Gastrocnemius medialis (tissue), 4 donors: ENCODE results near the gene CHST12.

ENCODE experiments used
- CTCF ChIP-seq, 5 experiments: fragments of 450-650 bp in 3 of 5; fragments of 200-600 bp in 2 of 5; sonication (generic) in 2 of 5; IDR thresholded peaks in 4 of 5; conservative IDR thresholded peaks in 1 of 5; 1 replicate in 4 of 5; 2 replicates in 1 of 5; pipeline ENCODE4 v1.5.1; 2016 to 2019; ENCODE audit warnings: antibody characterized with exemption in 5 of 5, mild to moderate bottlenecking in 3 of 5, moderate library complexity in 3 of 5
- POLR2A ChIP-seq, 2 donors: fragments of 450-650 bp; IDR thresholded peaks; one replicate each; pipeline ENCODE4 v1.6.1; 2017; ENCODE audit warnings: antibody characterized with exemption in 2 of 2, mild to moderate bottlenecking in 2 of 2, moderate library complexity in 2 of 2

- no peak for TF ChIP-seq CTCF (IDR thresholded peaks at IDR 0.05 in 4 of 5, conservative IDR thresholded peaks at IDR 0.05 in 1 of 5)
- no peak for TF ChIP-seq POLR2A (IDR thresholded peaks at IDR 0.05)
Observed at GRCh38 chr7:2359610-2360009, 43.8 kb upstream of the CHST12 start.
